Cerebellar nuclear complex (tissue), 1 donor: ENCODE results near the gene ELMO1.
A peak's percentile ranks its signal among the peaks of the same experiment; 100 is the strongest.

Experiments used
- DNase-seq, 2 experiments: peaks; one replicate each; lab custom pipeline; 2025; lab: John Stamatoyannopoulos, UW

The ELMO1 gene

GRCh38 chr7:37344886-37345579, 103.6 kb downstream of the ELMO1 start:
- no peak for DNase-seq

DNA sequence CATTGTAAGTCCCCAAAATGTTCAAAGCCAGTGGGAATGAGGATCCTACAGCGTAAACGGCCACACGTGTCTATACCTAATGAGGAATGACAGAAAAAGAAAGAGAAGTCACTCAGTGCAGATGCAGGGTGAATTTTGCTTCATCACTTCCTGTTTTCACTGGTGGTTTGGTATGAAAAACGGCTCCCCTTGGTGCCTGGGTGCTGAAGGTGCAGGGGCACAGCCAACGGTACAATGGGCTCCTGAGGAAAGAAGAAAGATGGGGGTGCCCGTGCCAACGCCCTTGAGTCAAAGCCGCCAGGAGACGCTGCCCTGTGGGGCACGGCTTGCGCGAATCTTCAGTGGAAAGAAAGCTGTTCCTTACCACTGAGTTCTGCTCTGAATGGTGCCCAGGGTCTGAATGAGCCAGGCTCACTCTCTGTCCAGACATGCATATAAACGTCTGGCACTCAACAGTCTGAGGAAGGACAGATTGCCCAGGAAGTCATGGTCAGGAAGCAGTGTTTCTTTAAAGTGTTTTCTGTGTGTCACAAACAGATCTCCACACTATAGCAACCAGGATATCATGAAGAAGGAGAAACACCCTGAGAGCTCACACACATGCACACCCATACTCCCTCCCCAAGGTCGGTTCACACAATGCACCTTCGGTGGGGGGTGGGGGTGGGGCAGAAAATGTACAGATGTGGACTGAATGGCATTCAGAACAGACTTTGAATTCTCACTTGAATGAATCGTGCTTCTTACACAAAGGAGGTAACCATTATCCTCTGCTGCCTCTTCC, 105.8 kb downstream of the ELMO1 start:
- no peak for DNase-seq

DNA sequence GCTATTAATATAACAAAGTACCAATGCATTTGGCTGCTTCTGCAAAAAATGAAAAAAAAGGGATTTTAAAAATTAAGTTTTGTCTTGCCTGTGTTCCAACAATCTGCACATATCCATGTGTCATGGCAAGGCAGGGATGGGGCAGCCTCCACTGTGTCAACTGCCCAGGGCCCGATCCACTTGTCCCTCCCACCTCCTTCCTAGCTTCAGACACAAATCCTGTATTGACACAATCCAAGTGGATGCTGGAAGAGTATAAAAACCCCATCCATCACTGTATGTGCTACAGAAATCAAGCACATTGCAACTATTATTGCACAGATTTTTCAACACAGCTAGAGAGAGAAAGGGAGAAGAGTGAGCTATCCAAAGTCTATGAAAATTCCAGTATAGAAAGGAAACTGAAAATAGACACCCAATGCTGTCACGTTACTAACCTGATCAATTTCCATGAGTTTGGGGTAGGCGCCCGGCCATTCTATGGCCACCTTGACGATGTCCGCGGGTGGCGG, 106.4 kb downstream of the ELMO1 start:
- DNase-seq = no peak

DNA sequence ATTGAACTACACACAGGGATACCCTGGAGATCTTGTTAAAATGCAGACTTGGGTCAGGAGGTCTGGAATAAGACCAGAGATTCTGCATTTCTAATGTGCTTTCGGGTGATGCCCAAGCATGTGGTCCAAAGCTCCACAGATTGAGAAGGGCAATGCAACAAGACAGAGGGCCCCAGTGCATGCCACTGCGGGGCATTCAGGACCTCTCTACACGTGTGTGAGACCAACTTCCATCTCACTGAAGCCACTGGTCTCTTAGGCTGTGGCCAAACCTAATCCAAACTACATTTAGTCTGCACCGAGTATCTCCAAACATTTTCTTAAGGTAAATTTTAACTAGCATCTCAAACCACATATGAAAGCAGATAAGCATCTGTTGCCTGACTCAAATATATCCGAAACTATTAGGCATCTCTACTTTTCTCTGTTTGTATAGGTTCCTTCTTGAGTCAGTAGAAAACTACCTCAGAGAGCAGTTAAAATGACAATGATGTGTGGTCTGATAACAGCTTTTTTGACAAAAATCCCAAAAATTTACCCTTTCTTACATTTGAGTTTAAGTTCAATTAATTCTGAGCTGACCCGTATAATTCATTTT, 107.5 kb downstream of the ELMO1 start:
- DNase-seq = no peak

DNA sequence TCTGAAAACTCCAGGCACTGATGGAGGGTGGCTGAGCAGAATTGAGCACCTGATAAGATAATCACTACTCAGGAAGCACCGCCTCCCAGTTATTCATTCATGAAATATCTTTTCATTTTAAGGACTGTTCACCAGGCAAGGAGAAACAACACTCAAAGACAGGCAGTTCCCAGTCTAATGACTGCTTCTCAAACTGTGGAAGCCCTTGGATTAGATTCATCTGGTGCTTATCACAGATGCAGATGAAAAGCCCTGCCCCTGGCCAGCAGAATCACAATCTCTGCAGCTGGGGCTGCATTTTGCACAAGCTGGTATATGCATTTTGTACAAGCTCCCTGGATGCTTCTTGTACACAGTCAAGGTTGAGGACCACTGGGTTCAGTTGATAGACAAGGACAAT, 109.7 kb downstream of the ELMO1 start:
- no peak for DNase-seq

GRCh38 chr7:37337522-37337921, 111.1 kb downstream of the ELMO1 start:
- no peak for DNase-seq

DNA sequence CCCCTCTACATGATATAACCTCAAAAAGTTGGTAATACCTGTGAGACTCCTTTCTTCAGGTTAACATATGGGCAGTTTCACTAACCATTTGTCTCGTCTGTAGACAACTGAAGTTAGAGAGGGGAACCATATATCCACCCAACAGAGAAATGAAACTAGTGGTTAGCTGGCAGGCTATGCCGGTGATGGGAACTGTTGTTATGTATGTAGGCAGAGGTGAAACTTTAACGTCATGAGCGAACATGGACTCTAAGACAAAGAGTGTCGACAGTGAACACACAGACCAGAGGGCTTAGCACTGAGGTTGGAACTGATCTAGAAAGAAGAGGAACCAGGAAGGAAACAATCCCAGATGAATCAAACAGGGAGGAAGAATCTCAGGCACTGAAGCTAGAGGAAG, 112.4 kb downstream of the ELMO1 start:
- DNase-seq = no peak

DNA sequence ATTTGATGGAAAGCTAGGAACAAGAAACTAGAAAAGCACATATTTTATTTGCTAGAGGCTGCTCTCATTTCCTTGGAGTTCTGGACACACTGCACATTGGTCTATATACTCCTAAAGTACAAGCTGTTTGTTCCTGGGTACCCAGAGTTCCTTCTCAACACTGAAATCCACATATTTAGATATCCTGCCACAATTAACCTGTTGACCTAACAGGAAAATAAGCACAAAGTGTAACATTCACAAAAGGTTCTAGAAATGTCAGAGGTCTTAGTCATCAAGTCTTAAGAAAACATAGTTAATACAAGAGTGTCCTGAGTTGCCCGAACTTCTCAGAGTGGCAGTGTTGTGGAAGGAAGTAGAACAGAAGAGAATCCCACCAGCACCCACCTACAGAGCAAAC, 115.6 kb downstream of the ELMO1 start:
- DNase-seq = no peak

GRCh38 chr7:37332243-37333016, 116.2 kb downstream of the ELMO1 start:
- DNase-seq = no peak

GRCh38 chr7:37330775-37331174, 117.9 kb downstream of the ELMO1 start:
- no peak for DNase-seq

- DNase-seq = no peak
These were observed 118.7 kb downstream of the ELMO1 start for GRCh38 chr7:37329940-37330339.

GRCh38 chr7:37327288-37327687, 121.4 kb downstream of the ELMO1 start:
- DNase-seq = no peak

- peak; percentile 33 to 73 for DNase-seq
These were observed 124.7 kb downstream of the ELMO1 start for GRCh38 chr7:37323966-37324365.

DNA sequence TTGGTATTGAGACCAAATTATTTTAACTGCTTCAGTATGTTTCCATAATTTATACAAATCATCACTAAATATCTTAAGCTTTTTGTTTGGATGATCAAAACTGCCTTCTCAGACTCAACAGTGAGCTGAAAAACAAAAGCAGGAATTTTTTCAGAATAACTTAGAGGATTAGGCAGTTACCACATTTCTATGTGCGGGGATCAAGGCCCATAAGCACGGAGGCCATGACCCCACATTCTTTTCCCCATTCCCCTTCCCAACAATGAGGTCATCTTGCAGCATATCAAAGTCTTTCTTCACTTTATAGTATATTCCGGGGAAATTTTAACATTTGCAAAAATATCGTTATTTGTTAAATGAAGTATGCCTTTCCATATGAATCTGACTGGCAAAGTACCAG, 125.8 kb downstream of the ELMO1 start:
- no peak for DNase-seq

DNA sequence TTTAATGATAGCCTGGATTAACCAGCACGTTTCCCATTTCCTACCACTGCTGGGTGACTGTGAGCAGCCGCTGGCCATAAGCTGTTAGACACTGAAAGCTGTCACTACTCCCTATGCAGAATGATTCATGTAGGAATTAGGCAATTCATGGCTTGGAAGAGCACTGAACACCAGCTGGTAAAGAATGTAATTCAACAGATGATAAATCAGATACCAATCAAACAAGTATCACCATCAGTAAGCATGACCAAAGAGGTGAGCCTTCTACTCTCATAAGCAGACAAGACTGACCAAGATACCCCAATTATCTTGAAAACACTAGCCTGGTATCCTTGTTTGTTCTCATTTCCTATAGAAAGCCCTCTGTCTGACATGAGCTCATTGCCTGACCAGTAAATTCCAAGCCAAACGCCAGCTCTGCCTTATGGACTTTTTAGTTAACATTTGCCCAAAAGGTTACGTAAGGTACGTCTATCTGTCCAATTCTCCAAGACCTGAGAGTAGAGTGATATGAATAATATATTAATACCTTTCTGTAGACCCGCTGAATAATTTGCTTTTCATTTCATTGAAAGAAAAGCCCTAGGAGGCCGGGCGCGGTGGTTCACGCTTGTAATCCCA, 127.7 kb downstream of the ELMO1 start:
- DNase-seq = no peak

GRCh38 chr7:37320140-37320847, 128.4 kb downstream of the ELMO1 start:
- no peak for DNase-seq

GRCh38 chr7:37318541-37318940, 130.1 kb downstream of the ELMO1 start:
- no peak for DNase-seq

DNA sequence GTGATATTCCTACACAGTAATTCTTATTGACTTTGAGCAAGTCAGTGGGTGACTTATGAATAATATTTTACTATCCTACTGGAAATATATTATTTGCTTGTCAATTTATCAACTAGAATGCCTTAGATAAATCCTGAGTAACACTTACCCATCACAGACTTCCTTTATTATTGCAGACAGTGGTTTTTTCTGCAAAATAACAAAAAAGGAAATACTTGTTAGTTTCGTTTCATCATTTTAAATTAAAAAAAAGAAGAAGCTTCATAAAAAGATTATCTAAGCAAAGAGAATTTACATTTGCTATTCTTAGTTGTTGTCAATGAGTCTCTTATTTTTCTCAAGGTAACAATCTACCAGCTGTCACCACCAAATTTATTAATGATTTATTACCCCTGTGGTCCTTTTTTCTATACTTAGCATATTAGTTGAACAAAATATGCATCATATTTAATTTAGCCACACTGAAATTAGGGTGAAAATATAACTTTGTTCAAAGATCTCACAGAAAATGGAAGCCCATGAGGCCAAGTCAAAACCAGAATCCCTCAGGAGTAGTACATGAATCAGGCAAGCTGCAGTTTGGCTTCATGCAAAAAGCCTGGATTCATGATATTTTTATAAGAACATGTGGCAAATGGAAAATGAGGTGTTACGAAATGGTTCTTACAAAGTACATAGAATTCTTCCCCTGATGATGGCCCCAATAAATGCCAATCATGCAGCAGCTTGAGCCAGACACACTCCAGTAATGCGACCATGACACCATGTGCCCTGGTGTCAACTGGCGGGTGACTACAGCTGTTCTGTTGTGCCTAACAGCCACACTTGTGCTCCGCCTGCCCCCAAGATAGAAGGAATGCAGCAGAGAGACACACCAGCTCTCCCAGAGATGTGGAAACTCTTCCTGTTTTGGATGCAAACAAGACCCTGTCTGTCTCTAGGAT, 132.6 kb downstream of the ELMO1 start:
- no peak for DNase-seq

- DNase-seq = no peak
These were observed 136.1 kb downstream of the ELMO1 start for GRCh38 chr7:37312608-37313007.

DNA sequence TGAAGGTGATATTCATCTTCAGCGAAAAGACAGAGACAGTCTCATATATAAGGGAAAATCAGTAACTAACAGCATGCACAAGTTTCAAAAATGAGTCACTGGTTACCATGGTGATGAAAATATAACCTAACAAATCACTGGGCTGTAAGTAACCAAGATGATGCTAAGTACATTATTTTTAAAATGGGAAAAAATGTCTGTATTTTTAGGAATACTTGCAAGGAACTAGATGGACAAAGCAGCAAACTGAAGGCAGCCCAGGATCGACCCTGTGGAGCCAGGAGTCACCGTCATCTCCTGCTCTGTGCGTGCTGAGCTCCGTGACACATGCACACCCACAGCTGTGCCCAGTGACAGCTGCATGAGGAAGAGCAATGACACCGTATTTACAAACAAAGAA, 137.3 kb downstream of the ELMO1 start:
- no peak for DNase-seq
